ENCODE results near the gene CD1C.

Gene CD1C

GRCh38 chr1:158286487-158286886 lies 3.2 kb upstream of the CD1C start:
- no peak overlapping the region for H3K4me3 ChIP-seq (ENCODE audit: control insufficient read depth, low read depth, low read length)
- TF ChIP-seq, protein P1, sequence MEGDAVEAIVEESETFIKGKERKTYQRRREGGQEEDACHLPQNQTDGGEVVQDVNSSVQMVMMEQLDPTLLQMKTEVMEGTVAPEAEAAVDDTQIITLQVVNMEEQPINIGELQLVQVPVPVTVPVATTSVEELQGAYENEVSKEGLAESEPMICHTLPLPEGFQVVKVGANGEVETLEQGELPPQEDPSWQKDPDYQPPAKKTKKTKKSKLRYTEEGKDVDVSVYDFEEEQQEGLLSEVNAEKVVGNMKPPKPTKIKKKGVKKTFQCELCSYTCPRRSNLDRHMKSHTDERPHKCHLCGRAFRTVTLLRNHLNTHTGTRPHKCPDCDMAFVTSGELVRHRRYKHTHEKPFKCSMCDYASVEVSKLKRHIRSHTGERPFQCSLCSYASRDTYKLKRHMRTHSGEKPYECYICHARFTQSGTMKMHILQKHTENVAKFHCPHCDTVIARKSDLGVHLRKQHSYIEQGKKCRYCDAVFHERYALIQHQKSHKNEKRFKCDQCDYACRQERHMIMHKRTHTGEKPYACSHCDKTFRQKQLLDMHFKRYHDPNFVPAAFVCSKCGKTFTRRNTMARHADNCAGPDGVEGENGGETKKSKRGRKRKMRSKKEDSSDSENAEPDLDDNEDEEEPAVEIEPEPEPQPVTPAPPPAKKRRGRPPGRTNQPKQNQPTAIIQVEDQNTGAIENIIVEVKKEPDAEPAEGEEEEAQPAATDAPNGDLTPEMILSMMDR (conservative IDR thresholded peaks at IDR 0.05; ENCODE audit: control insufficient read depth, insufficient read depth, low read depth, low read length) = no peak
- DNase-seq (ENCODE audit: low read depth) = no peak

GRCh38 chr1:158286941-158287346 lies 2.8 kb upstream of the CD1C start:
- no peak overlapping the region for H3K4me3 ChIP-seq (ENCODE audit: control insufficient read depth, low read depth, low read length)
- no peak for DNase-seq (ENCODE audit: low read depth)
- TF ChIP-seq, protein P1 (conservative IDR thresholded peaks at IDR 0.05; ENCODE audit: control insufficient read depth, insufficient read depth, low read depth, low read length) = no peak

DNA sequence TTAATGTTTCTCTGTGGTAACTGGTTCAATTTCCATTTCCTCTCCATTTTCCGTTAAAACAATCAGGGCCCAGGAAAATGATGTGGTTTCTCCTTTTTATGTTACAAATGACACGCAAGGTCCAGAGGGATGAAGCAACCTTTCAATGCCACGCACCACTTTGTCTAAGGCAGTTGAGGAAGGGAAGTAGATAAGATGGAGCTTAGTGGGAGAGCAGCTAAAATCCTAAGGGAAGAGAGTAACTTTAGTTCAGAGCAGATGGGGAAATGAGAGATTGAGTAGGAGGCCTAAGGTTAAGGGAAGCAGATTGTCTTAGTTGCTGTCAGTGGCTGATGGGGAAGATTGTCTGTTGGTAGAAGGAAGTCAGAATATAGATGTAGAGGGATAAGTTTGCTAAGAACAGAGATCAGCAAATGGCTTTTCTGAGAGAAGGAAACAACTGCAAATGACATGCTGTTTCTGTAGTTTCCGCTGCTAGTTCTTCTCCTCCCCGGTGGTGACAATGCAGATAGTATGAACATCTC lies 660 bp downstream of the CD1C start:
- TF ChIP-seq, protein P1 (conservative IDR thresholded peaks at IDR 0.05; ENCODE audit: control insufficient read depth, insufficient read depth, low read depth, low read length) = no peak
- no peak for DNase-seq (ENCODE audit: low read depth)
- H3K4me3 ChIP-seq (ENCODE audit: control insufficient read depth, low read depth, low read length) = no peak overlapping the region

GRCh38 chr1:158295791-158296190 lies 6.1 kb downstream of the CD1C start:
- H3K4me3 ChIP-seq (ENCODE audit: control insufficient read depth, low read depth, low read length) = no peak overlapping the region
- no peak for DNase-seq (ENCODE audit: low read depth)
- TF ChIP-seq, protein P1 (conservative IDR thresholded peaks at IDR 0.05; ENCODE audit: control insufficient read depth, insufficient read depth, low read depth, low read length) = no peak

- TF ChIP-seq, protein P1 (conservative IDR thresholded peaks at IDR 0.05; ENCODE audit: control insufficient read depth, insufficient read depth, low read depth, low read length) = no peak
- no peak overlapping the region for H3K4me3 ChIP-seq (ENCODE audit: control insufficient read depth, low read depth, low read length)
- DNase-seq (ENCODE audit: low read depth) = no peak
These were observed 20.9 kb downstream of the CD1C start for GRCh38 chr1:158310623-158311022.

DNA sequence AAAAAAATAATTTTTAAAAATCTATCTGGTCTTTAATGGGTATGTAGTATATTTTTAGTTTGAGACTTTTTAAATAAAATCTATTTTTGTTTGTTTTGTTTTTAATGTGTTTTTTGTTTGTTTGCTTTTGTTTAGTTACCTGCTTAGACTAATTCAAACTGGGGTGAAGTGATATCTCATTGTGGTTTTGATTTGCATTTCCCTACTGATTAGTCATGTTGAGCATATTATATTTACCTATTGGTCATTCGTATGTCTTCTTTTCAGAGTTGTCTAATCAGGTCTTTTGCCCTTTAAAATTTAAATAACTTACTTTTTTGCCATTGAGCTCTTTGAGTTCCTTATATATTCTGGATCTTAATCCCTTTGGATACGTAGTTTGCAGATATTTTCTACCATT lies 21.3 kb downstream of the CD1C start:
- no peak overlapping the region for H3K4me3 ChIP-seq (ENCODE audit: control insufficient read depth, low read depth, low read length)
- TF ChIP-seq, protein P1 (conservative IDR thresholded peaks at IDR 0.05; ENCODE audit: control insufficient read depth, insufficient read depth, low read depth, low read length) = no peak
- DNase-seq (ENCODE audit: low read depth) = no peak

DNA sequence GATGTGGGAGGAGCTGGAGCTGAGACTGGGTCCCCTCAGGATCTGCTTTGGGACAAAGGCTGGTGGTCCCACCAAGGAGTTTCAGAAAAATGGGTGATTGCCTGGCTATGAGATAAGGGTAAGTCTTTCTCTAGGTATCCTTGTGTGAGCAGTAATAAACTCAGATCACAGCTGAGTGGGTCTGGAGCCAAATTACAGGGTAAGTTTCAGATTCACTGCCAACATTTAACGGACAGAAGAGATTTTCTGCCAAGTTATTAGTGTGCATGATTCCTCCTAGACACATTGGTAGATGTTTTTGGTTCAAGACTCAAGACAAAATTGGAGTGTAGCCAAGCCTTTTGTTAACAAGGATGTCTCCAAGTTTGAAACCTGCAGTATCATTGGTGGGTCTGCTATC lies 34.1 kb downstream of the CD1C start:
- TF ChIP-seq, protein P1 (conservative IDR thresholded peaks at IDR 0.05; ENCODE audit: control insufficient read depth, insufficient read depth, low read depth, low read length) = no peak

More for the DNA sequence above, 34.1 kb downstream of the CD1C start:
- no peak overlapping the region for H3K4me3 ChIP-seq (ENCODE audit: control insufficient read depth, low read depth, low read length)
- no peak for DNase-seq (ENCODE audit: low read depth)
